ENCODE data around the gene SEPTIN3.

SEPTIN3 gene

DNA sequence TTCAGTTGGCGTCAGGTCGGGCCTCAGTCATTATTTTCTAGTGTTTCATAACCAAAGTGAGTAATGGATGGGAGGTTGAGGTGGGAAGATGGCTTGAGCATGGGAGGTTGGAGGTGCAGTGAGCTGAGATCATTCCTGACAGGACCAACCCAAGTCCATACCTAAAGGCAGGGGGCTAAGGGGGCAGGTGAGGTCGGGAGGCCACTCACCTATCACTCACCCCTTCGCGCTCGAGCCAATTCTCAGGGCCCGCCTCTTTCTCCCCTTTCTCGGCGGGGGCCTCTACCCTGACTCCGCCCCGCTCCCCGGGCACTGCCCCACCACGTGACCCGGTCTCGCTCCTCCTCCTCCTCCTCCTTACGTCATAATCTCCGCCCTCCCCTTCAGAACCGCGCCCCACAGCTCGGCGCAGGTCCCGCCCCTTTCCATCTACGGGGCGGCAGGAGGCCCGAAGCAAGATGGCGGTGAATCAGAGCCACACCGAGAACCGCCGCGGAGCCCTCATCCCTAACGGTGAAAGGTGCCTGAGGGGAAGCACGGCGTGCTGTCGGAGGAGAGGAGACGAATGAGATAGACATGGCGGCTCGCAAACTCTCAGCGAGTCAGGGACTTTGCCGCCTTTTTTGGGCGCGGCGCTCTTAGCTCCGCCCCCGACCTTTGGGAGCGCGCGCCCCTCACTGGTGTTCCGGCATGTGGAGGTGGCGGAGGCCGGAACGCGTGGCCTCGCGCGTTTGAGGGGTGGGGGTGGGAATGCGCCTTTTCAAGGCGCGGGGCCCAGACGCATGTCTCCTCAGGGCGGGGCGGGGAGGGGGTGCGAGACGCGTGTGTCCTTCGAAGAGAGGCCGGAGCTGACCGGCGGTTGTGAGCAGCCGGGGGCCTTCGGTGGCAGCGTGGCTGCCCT is 29.4 kb downstream of the SEPTIN3 start, which contains the start of gene WBP2NL:
Gene WBP2NL (plus strand): TSS at position 428 of the 901 bp plus-strand sequence. CDS start 31 bp downstream, at position 459.
- TF ChIP-seq, protein P1, sequence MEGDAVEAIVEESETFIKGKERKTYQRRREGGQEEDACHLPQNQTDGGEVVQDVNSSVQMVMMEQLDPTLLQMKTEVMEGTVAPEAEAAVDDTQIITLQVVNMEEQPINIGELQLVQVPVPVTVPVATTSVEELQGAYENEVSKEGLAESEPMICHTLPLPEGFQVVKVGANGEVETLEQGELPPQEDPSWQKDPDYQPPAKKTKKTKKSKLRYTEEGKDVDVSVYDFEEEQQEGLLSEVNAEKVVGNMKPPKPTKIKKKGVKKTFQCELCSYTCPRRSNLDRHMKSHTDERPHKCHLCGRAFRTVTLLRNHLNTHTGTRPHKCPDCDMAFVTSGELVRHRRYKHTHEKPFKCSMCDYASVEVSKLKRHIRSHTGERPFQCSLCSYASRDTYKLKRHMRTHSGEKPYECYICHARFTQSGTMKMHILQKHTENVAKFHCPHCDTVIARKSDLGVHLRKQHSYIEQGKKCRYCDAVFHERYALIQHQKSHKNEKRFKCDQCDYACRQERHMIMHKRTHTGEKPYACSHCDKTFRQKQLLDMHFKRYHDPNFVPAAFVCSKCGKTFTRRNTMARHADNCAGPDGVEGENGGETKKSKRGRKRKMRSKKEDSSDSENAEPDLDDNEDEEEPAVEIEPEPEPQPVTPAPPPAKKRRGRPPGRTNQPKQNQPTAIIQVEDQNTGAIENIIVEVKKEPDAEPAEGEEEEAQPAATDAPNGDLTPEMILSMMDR (IDR thresholded peaks at IDR 0.05; ENCODE audit: low read depth, low read length, missing control alignments), result no peak
- peak within 1 kb of the TSS; percentile 61 for H3K4me3 ChIP-seq (ENCODE audit: low read depth, low read length)
- peak; percentile 55 for DNase-seq (ENCODE audit: low read depth)

DNA sequence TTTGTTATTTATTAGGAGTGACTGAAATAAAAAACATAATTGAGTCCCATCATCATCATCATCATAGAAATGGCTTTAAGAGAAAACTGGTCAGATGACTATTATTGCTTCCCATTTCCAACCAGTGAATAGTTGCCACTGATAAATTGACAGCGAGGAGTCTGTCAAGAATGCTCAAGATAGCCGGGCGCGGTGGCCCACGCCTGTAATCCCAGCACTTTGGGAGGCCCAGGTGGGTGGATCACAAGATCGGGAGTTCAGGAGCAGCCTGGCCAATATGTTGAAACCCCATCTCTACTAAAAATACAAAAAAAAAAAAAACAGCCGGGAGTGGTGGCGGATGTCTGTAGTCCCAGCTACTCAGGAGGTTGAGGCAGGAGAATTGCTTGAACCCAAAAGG is 31.2 kb downstream of the SEPTIN3 start:
- DNase-seq (ENCODE audit: low read depth), result no peak
- TF ChIP-seq, protein P1 (IDR thresholded peaks at IDR 0.05; ENCODE audit: low read depth, low read length, missing control alignments), result no peak
- no peak overlapping the region for H3K4me3 ChIP-seq (ENCODE audit: low read depth, low read length)

DNA sequence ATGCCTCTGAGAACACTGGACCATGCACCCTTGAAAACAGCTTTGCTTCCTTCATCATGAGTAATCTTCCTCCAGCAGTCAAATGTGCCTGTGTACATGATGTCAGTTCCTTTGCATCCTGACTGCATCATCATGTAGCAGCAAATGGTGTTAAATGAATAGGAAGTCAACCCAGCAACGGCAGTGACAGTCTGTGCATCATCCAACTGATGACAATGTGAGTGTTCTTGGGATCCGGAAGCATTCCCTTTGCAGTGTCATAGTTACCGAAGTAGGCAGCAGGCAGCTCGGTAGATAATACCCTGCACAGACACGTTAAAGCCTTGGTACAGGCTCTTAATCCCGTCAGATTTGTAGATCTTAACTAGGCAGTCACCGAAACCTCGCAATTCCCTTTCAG is 31.9 kb downstream of the SEPTIN3 start:
- no peak for DNase-seq (ENCODE audit: low read depth)
- H3K4me3 ChIP-seq (ENCODE audit: low read depth, low read length), result no peak overlapping the region
- TF ChIP-seq, protein P1 (IDR thresholded peaks at IDR 0.05; ENCODE audit: low read depth, low read length, missing control alignments), result no peak

DNA sequence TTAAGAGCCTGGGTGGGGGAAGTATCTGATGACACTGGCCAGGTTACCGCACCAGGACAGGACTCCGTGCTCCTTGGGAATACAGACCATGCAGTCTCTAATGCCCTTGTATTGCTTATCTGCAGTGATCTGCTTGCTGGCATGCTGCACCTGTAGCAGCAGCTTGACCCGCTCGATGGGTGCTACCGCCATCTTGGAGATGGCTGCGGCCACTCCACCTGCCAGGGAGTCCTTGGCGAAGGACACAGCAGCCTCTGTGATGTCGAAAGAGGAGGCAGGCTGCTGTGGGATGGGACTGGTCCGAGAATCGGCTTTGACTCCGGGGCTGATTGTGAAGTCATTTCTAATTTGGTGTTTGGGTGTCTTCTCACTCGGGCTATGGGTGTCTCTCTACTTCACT is 32.5 kb downstream of the SEPTIN3 start:
- H3K4me3 ChIP-seq (ENCODE audit: low read depth, low read length), result no peak overlapping the region
- DNase-seq (ENCODE audit: low read depth), result no peak
- TF ChIP-seq, protein P1 (IDR thresholded peaks at IDR 0.05; ENCODE audit: low read depth, low read length, missing control alignments), result no peak

DNA sequence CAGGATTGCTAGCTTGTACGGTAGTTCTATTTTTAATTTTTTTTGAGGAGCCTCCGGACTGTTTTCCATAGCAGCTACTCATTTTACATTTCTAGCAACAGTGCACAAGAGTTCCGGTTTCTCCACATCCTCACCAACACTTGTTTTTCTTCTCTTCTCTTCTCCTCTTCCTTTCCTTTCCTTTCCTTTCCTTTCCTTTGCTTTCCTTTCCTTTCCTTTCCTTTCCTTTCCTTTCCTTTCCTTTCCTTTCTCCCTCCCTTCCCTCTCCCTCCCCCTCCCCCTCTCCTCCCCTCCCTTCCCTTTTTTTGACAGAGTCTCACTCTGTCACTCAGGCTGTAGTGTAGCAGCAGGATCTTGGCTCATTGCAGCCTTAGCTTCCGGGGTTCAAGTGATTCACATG is 38.7 kb downstream of the SEPTIN3 start:
- TF ChIP-seq, protein P1 (IDR thresholded peaks at IDR 0.05; ENCODE audit: low read depth, low read length, missing control alignments), result no peak
- no peak overlapping the region for H3K4me3 ChIP-seq (ENCODE audit: low read depth, low read length)
- no peak for DNase-seq (ENCODE audit: low read depth)

DNA sequence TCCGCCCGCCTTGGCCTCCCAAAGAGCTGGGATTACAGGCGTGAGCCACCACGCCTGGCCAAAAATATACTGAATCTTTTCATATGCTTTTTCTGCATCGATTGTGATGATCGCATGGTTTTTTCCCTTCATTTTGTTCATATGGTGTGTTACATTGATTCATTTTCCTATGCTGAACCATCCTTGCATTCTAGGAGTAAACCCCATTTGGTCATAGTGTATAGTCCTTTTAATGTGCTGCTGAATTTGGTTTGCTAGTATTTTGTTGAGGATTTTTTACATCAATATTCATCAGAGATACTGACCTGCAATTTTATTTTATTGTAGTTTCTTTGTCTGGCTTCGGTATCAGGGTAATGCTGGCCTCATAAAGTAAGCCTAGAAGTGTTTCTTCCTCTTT is 41.5 kb downstream of the SEPTIN3 start:
- no peak for DNase-seq (ENCODE audit: low read depth)
- TF ChIP-seq, protein P1 (IDR thresholded peaks at IDR 0.05; ENCODE audit: low read depth, low read length, missing control alignments), result no peak
- no peak overlapping the region for H3K4me3 ChIP-seq (ENCODE audit: low read depth, low read length)
